ENCODE measurements around the gene MCRS1. TPM values are rescaled to one million over a fixed set of nuclear protein-coding genes. Genes with fewer than 3 reads are reported as not detected.
A peak's percentile ranks its signal among the peaks of the same experiment; 100 is the strongest.

Gene MCRS1
- total RNA-seq, 1 donor from 2014 or later = 62.4 TPM

- TF ChIP-seq CTCF (conservative IDR thresholded peaks at IDR 0.05; ENCODE audit: low read depth, low read length) = no peak
- no peak overlapping the region for H3K4me3 ChIP-seq (ENCODE audit: low read depth, low read length)
- no peak for DNase-seq (ENCODE audit: low read depth)
Observed at GRCh38 chr12:49552014-49552413, 15.9 kb downstream of the MCRS1 start.

- TF ChIP-seq CTCF (conservative IDR thresholded peaks at IDR 0.05; ENCODE audit: low read depth, low read length) = no peak
Observed at GRCh38 chr12:49550693-49551252, 17.2 kb downstream of the MCRS1 start.

GRCh38 chr12:49549735-49550692, 17.9 kb downstream of the MCRS1 start:
- TF ChIP-seq CTCF (conservative IDR thresholded peaks at IDR 0.05; ENCODE audit: low read depth, low read length) = no peak
- no peak for DNase-seq (ENCODE audit: low read depth)
- no peak overlapping the region for H3K4me3 ChIP-seq (ENCODE audit: low read depth, low read length)

More at GRCh38 chr12:49550693-49551252, 17.2 kb downstream of the MCRS1 start:
- DNase-seq (ENCODE audit: low read depth) = no peak
- H3K4me3 ChIP-seq (ENCODE audit: low read depth, low read length) = no peak overlapping the region

- no peak for DNase-seq (ENCODE audit: low read depth)
- TF ChIP-seq CTCF (conservative IDR thresholded peaks at IDR 0.05; ENCODE audit: low read depth, low read length) = peak; percentile 11
- H3K4me3 ChIP-seq (ENCODE audit: low read depth, low read length) = no peak overlapping the region
Observed at GRCh38 chr12:49548822-49549648, 18.9 kb downstream of the MCRS1 start.

GRCh38 chr12:49548481-49548821, 19.5 kb downstream of the MCRS1 start:
- TF ChIP-seq CTCF (conservative IDR thresholded peaks at IDR 0.05; ENCODE audit: low read depth, low read length) = no peak
- no peak overlapping the region for H3K4me3 ChIP-seq (ENCODE audit: low read depth, low read length)
- DNase-seq (ENCODE audit: low read depth) = no peak

GRCh38 chr12:49547090-49547690, 20.8 kb downstream of the MCRS1 start:
- TF ChIP-seq CTCF (conservative IDR thresholded peaks at IDR 0.05; ENCODE audit: low read depth, low read length) = no peak
- no peak for DNase-seq (ENCODE audit: low read depth)
- H3K4me3 ChIP-seq (ENCODE audit: low read depth, low read length) = no peak overlapping the region

All from epithelial cell of proximal tubule (primary cell).